SU-DHL-6 (cell line): ENCODE measurements around the gene ASTN2.

Experiments
- H2AFZ ChIP-seq: fragments of 200-600 bp; sonication (generic); 2 replicates; pipeline ENCODE4 v1.6.1; 2014; ENCODE audit warnings: low read depth, mild to moderate bottlenecking, moderate library complexity, mixed read lengths, antibody characterized with exemption, low read length; ENCODE audit not compliant: severe bottlenecking
- H3F3A ChIP-seq: fragments of 200-600 bp; shearing (Covaris generic); 2 replicates; pipeline ENCODE4 v1.6.0; 2016; ENCODE audit warnings: antibody characterized with exemption, mild to moderate bottlenecking; ENCODE audit not compliant: insufficient read depth
- H3K27ac ChIP-seq: fragments of 200-600 bp; sonication (generic); 2 replicates; pipeline ENCODE4 v1.5.1; 2016; ENCODE audit warnings: low read depth, mild to moderate bottlenecking, low read length, moderate library complexity, mixed read lengths
- H3K27me3 ChIP-seq: fragments of 200-600 bp; sonication (generic), shearing (Covaris generic); 2 replicates; pipeline ENCODE4 v1.6.0; 2014; ENCODE audit warnings: mild to moderate bottlenecking, low read length
- H3K36me3 ChIP-seq: fragments of 200-600 bp; sonication (generic); 2 replicates; pipeline ENCODE4 v1.6.1; 2014; ENCODE audit warnings: mild to moderate bottlenecking, low read length, mixed read lengths
- H3K4me2 ChIP-seq: fragments of 300-600, 200-600 bp; shearing (Covaris generic), sonication (generic); 2 replicates; pipeline ENCODE4 v1.6.0; 2014; ENCODE audit warnings: low read length, low read depth, mild to moderate bottlenecking; ENCODE audit not compliant: poor library complexity, severe bottlenecking
- H3K4me3 ChIP-seq: fragments of 200-600 bp; sonication (generic); 2 replicates; pipeline ENCODE4 v1.5.1; 2014; ENCODE audit warnings: antibody characterized with exemption, low read length, mild to moderate bottlenecking, mixed read lengths; ENCODE audit not compliant: insufficient read depth, poor library complexity, severe bottlenecking
- H3K79me2 ChIP-seq: fragments of 200-600 bp; sonication (generic); 2 replicates; pipeline ENCODE4 v1.6.1; 2014; ENCODE audit warnings: mild to moderate bottlenecking, low read length, moderate library complexity; ENCODE audit not compliant: insufficient read depth
- H3K9ac ChIP-seq: fragments of 200-600 bp; sonication (generic); 2 replicates; pipeline ENCODE4 v1.7.0; 2014; ENCODE audit warnings: mild to moderate bottlenecking, low read length
- H3K9me2 ChIP-seq: fragments of 200-600 bp; sonication (generic); replicated peaks from 2 replicates; pipeline ENCODE4 v1.6.1; 2014; ENCODE audit warnings: low read length; ENCODE audit not compliant: insufficient read depth
- H3K9me3 ChIP-seq: fragments of 200-600 bp; sonication (generic); 2 replicates; pipeline ENCODE4 v1.6.1; 2014; ENCODE audit warnings: low read length, mixed read lengths; ENCODE audit not compliant: insufficient read depth
- H4K20me1 ChIP-seq: fragments of 200-600 bp; sonication (generic); 2 replicates; pipeline ENCODE4 v1.6.1; 2014; ENCODE audit warnings: low read depth, mild to moderate bottlenecking, antibody characterized with exemption, low read length, moderate library complexity, mixed read lengths
- EZH2phosphoT487 ChIP-seq: fragments of 200-600 bp; sonication (generic), shearing (Covaris generic); conservative IDR thresholded peaks from 2 replicates; pipeline ENCODE4 v1.6.1; 2018; ENCODE audit warnings: mild to moderate bottlenecking, antibody characterized with exemption, low read length, moderate library complexity, mixed read lengths
- TF ChIP-seq, protein P1 (sequence below): fragments of 200-600 bp; sonication (generic); IDR thresholded peaks from one replicate; pipeline ENCODE4 v1.5.1; 2017; ENCODE audit warnings: antibody characterized with exemption, mild to moderate bottlenecking, low read length, moderate library complexity; ENCODE audit not compliant: insufficient read depth, poor library complexity, severe bottlenecking

Gene ASTN2

GRCh38 chr9:117460743-117461142, 45.9 kb upstream of the ASTN2 start:
- no peaks in the 10 kb centered on the region for H3K27me3 ChIP-seq
- H3K79me2 ChIP-seq: no peaks in the 10 kb centered on the region
- no peaks in the 10 kb centered on the region for H3K9me2 ChIP-seq
- TF ChIP-seq, protein P1, sequence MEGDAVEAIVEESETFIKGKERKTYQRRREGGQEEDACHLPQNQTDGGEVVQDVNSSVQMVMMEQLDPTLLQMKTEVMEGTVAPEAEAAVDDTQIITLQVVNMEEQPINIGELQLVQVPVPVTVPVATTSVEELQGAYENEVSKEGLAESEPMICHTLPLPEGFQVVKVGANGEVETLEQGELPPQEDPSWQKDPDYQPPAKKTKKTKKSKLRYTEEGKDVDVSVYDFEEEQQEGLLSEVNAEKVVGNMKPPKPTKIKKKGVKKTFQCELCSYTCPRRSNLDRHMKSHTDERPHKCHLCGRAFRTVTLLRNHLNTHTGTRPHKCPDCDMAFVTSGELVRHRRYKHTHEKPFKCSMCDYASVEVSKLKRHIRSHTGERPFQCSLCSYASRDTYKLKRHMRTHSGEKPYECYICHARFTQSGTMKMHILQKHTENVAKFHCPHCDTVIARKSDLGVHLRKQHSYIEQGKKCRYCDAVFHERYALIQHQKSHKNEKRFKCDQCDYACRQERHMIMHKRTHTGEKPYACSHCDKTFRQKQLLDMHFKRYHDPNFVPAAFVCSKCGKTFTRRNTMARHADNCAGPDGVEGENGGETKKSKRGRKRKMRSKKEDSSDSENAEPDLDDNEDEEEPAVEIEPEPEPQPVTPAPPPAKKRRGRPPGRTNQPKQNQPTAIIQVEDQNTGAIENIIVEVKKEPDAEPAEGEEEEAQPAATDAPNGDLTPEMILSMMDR: no peak
- TF ChIP-seq EZH2phosphoT487: no peak
- H3K27ac ChIP-seq: no peak overlapping the region
- H3F3A ChIP-seq: no peaks in the 10 kb centered on the region
- no peaks in the 10 kb centered on the region for H3K9me3 ChIP-seq
- H4K20me1 ChIP-seq: no peaks in the 10 kb centered on the region
- no peak overlapping the region for H3K4me2 ChIP-seq
- H3K4me3 ChIP-seq: no peak overlapping the region
- H3K36me3 ChIP-seq: no peaks in the 10 kb centered on the region
- H2AFZ ChIP-seq: no peak overlapping the region
- H3K9ac ChIP-seq: no peak overlapping the region

DNA sequence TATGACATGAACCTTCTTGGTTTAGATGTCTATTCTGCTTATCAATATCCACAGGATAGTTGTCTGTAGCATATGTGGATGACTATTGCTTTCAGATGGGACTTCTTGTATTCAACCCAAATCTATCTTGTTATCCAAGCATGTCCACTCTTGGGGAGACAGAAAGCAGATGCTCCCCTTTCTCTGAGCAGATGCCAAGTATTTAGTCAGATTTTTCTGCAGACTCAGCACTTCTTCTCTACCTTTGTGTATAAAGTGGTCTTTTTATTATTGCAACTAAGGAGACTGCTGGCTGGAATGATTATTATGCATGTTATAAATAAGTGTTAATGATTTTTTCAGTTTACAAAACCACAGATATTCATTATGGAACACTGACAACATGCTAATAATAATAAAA, 45.1 kb upstream of the ASTN2 start:
- no peak overlapping the region for H3K4me3 ChIP-seq
- TF ChIP-seq, protein P1: no peak
- TF ChIP-seq EZH2phosphoT487: no peak
- H3K9me2 ChIP-seq: no peaks in the 10 kb centered on the region
- H4K20me1 ChIP-seq: no peaks in the 10 kb centered on the region
- H3K9ac ChIP-seq: no peak overlapping the region
- H3K27me3 ChIP-seq: no peaks in the 10 kb centered on the region
- no peak overlapping the region for H3K27ac ChIP-seq
- no peaks in the 10 kb centered on the region for H3K36me3 ChIP-seq
- H2AFZ ChIP-seq: no peak overlapping the region
- H3K79me2 ChIP-seq: no peaks in the 10 kb centered on the region
- H3K9me3 ChIP-seq: no peaks in the 10 kb centered on the region
- H3K4me2 ChIP-seq: no peak overlapping the region
- H3F3A ChIP-seq: no peaks in the 10 kb centered on the region

DNA sequence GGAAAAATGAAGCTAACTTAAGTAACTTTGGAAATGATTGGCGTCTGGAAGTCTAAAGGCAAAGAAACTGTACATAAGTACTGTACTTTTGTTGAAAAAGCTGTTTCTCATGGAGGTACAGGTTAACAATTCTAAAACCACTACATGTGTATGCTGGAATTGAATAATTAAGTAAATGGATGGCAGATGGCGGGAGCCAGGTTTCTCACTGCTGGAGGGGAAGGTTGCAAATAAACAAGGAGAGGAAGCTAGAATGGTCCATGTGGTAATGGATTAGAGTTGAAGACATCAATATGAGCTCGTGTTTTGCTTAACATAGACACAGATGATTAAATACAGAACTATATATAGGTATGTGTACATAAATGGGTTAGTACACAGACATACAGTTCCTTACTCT, 43.2 kb upstream of the ASTN2 start:
- TF ChIP-seq EZH2phosphoT487: no peak
- TF ChIP-seq, protein P1: no peak
- Histone ChIP-seq H3K36me3 (no peaks in the 10 kb centered on the region), H2AFZ (no peak overlapping the region), H4K20me1 (no peaks in the 10 kb centered on the region), H3K4me2 (no peak overlapping the region), H3K27ac (no peak overlapping the region), H3K79me2 (no peaks in the 10 kb centered on the region), H3K27me3 (no peaks in the 10 kb centered on the region), H3F3A (no peaks in the 10 kb centered on the region), H3K9me3 (no peaks in the 10 kb centered on the region), H3K9me2 (no peaks in the 10 kb centered on the region), H3K4me3 (no peak overlapping the region), H3K9ac (no peak overlapping the region)
